ENCODE results near the gene TBC1D12.

TBC1D12 gene

DNA sequence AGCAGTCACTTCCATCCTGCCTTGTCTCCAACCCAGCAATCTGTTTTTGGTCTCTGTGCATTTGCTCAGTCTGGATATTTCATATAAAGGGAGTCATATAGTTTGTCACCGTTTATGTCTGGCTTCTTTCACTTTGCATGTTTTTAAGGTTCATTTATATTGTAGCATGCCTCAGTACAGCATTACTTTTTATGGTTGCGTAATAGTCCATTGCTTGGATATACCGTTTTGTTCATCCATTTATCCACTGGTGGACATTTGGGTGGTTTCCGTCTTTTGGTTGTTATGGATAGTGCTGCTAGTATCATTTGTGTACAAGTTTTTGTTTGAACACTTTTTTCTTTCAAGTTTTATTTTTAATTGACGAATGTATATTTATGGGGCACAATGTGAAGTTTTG lies 18.2 kb downstream of the TBC1D12 start:
- H3K27ac ChIP-seq: no peak overlapping the region
- TF ChIP-seq, protein P1, sequence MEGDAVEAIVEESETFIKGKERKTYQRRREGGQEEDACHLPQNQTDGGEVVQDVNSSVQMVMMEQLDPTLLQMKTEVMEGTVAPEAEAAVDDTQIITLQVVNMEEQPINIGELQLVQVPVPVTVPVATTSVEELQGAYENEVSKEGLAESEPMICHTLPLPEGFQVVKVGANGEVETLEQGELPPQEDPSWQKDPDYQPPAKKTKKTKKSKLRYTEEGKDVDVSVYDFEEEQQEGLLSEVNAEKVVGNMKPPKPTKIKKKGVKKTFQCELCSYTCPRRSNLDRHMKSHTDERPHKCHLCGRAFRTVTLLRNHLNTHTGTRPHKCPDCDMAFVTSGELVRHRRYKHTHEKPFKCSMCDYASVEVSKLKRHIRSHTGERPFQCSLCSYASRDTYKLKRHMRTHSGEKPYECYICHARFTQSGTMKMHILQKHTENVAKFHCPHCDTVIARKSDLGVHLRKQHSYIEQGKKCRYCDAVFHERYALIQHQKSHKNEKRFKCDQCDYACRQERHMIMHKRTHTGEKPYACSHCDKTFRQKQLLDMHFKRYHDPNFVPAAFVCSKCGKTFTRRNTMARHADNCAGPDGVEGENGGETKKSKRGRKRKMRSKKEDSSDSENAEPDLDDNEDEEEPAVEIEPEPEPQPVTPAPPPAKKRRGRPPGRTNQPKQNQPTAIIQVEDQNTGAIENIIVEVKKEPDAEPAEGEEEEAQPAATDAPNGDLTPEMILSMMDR (IDR thresholded peaks at IDR 0.05): no peak

DNA sequence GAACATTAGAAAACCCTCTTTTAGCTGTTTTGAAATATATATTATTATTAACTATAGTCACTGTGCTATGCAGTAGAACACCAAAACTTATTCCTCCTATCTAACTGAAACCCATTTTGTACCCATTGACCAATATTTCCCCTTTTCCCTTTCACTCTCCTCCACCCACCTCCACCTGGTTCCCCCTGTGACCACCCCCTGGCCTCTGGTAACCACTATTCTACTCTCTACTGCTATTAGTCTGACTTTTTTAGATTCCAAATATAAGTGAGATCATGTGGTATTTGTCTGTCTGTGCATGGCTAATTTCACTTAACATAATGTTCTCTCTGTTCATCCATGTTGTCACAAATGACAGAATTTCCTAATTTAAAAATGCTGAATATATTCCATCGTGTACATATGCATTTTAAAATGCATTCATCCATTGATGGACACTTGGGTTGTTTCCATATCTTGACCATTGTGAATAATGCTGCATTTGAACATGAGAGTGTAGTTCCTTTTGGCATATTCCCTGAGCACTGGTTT lies 18.7 kb downstream of the TBC1D12 start:
- TF ChIP-seq, protein P1 (IDR thresholded peaks at IDR 0.05): no peak
- no peak for TF ChIP-seq ZFX (IDR thresholded peaks at IDR 0.05; ENCODE audit: borderline replicate concordance)
- no peak overlapping the region for H3K27ac ChIP-seq

DNA sequence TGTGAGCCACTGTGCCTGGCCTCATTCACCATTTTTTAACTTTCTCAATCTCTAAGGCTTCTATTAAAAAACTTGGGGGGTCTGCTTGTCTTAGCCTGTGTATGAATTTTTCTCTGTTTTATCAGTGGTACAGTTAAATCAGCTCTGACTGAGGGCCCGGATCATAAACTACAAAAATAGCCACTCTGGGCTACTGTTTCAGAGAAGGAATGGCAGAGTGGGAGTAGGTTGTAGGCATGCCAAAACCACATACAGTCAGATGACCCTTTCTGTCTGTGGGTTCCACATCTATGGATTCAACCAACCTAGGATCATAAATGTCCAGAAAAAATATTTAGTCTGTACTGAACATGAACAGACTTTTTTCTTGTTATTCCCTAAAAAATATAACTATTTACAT lies 21.3 kb downstream of the TBC1D12 start:
- TF ChIP-seq, protein P1 (IDR thresholded peaks at IDR 0.05): no peak
- no peak for TF ChIP-seq ZFX (IDR thresholded peaks at IDR 0.05; ENCODE audit: borderline replicate concordance)

DNA sequence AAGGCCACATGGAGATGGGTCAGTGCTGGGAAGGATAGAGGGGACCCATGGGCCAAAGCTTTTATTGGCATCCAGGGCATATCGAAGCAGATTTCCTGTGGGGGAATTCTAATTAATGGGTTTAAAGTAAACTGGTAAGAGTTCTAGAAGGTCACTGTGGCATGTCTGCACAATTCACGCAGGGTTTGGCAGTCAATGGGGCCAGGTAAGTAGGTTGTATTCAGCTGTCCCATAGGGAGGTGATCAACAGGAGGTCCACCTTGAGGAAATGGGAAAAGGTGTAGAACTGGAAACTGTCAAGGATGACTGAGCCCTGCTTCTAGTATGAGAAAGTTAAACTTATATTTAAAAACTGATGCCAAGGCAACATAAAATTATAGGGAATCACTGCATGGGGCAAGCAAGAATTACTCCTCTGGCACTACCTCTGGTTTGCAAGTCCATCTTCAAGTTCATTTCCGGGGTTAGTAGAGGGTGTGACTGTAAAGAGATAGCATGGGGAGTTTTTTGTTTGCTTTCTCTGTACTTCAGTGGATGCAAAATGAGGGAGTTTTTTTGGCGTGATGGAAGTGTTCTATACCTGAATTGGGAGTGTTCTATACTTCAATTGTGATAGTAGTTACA lies 22.5 kb downstream of the TBC1D12 start:
- TF ChIP-seq, protein P1 (IDR thresholded peaks at IDR 0.05): no peak
- TF ChIP-seq ZFX (IDR thresholded peaks at IDR 0.05; ENCODE audit: borderline replicate concordance): no peak
- H3K27ac ChIP-seq: no peak overlapping the region

More for the DNA sequence above, 21.3 kb downstream of the TBC1D12 start:
- H3K27ac ChIP-seq: no peak overlapping the region

DNA sequence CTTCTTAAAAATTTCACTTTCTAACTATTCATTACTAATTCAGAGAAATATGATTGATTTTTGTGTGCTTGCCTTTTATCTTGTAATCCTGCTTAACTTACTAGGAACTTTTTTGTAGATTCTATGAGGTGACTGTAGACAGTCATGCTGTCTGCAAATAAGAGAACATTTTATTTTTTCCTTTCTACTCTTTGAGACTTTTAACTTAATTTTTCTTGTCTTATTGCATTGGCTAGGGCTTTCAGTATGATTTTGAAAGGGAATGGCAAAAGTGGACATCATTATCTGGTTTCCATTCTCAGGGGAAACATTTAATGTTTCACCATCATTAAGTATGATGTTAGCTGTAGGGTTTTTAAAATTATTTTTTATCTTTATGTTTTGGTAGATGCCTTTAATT lies 23.6 kb downstream of the TBC1D12 start:
- H3K27ac ChIP-seq: no peak overlapping the region
- TF ChIP-seq, protein P1 (IDR thresholded peaks at IDR 0.05): no peak
- TF ChIP-seq ZFX (IDR thresholded peaks at IDR 0.05; ENCODE audit: borderline replicate concordance): no peak

DNA sequence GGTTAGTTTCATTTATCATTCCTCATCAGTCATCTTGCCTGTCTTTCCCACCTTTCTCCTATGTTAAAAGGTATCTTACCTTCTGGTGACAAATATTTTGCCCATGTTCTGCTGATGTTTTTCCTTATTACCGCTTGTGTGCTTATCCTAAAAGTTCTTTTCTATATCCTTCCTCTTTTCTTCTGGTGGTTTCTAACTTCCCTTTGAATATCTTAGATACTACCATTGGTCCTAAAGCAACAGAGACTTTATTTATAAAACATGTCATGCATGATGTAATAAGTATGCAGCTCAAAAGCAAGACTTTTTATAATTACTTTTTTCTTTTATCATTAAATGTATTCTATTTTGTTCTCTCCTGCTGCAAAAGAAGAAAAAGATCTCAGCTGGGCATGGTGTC lies 24.8 kb downstream of the TBC1D12 start:
- H3K27ac ChIP-seq: no peak overlapping the region
- TF ChIP-seq, protein P1 (IDR thresholded peaks at IDR 0.05): no peak
- no peak for TF ChIP-seq ZFX (IDR thresholded peaks at IDR 0.05; ENCODE audit: borderline replicate concordance)

DNA sequence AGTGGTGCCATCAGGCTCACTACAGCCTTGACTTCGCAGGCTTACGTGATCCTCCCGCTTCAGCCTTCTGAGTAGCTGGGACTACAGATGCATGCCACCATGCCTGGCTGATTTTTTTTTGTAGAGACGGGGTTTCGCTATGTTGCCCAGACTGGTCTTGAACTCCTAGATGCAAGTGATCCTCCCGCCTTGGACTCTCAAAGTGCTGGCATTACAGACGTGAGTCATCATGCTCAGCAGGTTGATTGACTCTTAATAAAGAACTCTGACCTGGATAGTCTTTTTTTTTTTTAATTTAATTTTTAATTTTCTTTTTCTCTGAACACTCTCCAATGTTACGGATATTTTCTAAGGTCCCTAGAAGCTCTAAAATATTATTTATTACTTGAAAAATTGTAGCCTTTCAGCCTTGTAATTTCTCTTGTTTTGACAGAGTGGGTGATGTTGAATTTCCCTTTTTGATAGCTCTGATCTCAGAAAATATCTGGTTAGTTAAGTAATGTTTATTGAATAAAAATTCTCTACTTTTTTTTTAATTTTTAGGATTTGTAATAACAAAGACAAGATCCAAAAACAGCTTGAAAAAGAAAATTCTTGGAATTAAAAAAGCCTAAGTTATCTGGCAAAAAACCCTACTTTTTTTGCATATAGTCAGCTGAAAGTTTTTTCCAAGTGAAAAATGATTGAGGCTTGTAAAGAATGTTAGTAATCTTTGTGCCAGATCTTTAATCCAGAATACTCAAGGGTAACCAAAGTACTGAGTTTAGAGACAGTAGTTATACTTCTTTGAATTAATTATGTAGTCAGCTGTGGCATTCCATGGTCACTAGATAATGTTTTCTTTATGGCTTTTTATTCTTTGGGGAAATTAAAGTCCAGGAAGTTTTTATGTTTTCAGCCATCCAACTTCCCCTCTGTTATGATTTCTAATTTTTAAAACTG lies 26.7 kb downstream of the TBC1D12 start:
- TF ChIP-seq, protein P1 (IDR thresholded peaks at IDR 0.05): no peak
- no peak for TF ChIP-seq ZFX (IDR thresholded peaks at IDR 0.05; ENCODE audit: borderline replicate concordance)
- no peak overlapping the region for H3K27ac ChIP-seq
